SK-N-MC (cell line): ENCODE data around the gene ABLIM1.

ENCODE experiments used
- EZH2 ChIP-seq: fragments of 200-600 bp; sonication (generic); IDR thresholded peaks from one replicate; pipeline ENCODE4 v1.6.1; 2017; ENCODE audit warnings: antibody characterized with exemption
- FOXP2 ChIP-seq: optimal IDR thresholded peaks from 2 replicates; pipeline ENCODE3; 2011; ENCODE audit warnings: mild to moderate bottlenecking, moderate library complexity; ENCODE audit not compliant: insufficient read depth; ENCODE audit errors: extremely low read length, control extremely low read depth
- POLR2AphosphoS5 ChIP-seq: IDR thresholded peaks from 2 replicates; pipeline ENCODE4 v1.6.1; 2012; ENCODE audit warnings: mild to moderate bottlenecking, low read depth, low read length, borderline replicate concordance

- TF ChIP-seq EZH2 (no peak), POLR2AphosphoS5 (no peak), FOXP2 (no peak)
Measured at GRCh38 chr10:114427124-114427852, 230.8 kb downstream of the ABLIM1 start.
